MCF 10A (cell line): Measurements from ENCODE around the gene TBC1D4. TPM values are rescaled to one million over a fixed set of nuclear protein-coding genes. Genes with fewer than 3 reads are reported as not detected.
A peak's percentile ranks its signal among the peaks of the same experiment; 100 is the strongest.

Experiments
- BruUV-seq: library from RNA; stranded (reverse); fragments of 400-500 nt; replicated peaks from 2 replicates; lab custom pipeline; 2021; lab: Mats Ljungman, UMichigan
- CTCF ChIA-PET: fragments of 300-600 bp; sonication (Branson Sonifier 250); formaldehyde crosslinking; extraction: SDS; loops from one replicate; lab custom pipeline; 2021; ENCODE audit warnings: antibody characterized with exemption, inconsistent platforms; lab: Yijun Ruan, JAX
- POLR2A ChIA-PET: fragments of 300-600, 350-650 bp; sonication (Branson Sonifier 250); formaldehyde crosslinking; extraction: SDS; loops from one replicate; lab custom pipeline; 2020; ENCODE audit warnings: antibody characterized with exemption, inconsistent platforms; lab: Yijun Ruan, JAX
- DNase-seq: peaks from one replicate; pipeline ENCODE4 v3.0.0-alpha.2; 2018; ENCODE audit not compliant: unreplicated experiment
- H3K27ac Mint-ChIP-seq: one replicate; pipeline ENCODE4 v1.8.0; 2022; ENCODE audit warnings: mild to moderate bottlenecking, low read depth, mixed read lengths; ENCODE audit not compliant: unreplicated experiment
- H3K27me3 Mint-ChIP-seq: one replicate; pipeline ENCODE4 v1.8.0; 2022; ENCODE audit warnings: mixed read lengths; ENCODE audit not compliant: insufficient read depth, unreplicated experiment
- H3K36me3 Mint-ChIP-seq: one replicate; pipeline ENCODE4 v1.8.0; 2022; ENCODE audit warnings: mild to moderate bottlenecking, moderate library complexity, mixed read lengths; ENCODE audit not compliant: insufficient read depth, unreplicated experiment
- H3K4me1 Mint-ChIP-seq: one replicate; pipeline ENCODE4 v1.8.0; 2022; ENCODE audit warnings: mixed read lengths; ENCODE audit not compliant: insufficient read depth, unreplicated experiment
- H3K4me3 Mint-ChIP-seq: one replicate; pipeline ENCODE4 v1.8.0; 2022; ENCODE audit warnings: mild to moderate bottlenecking, moderate library complexity, mixed read lengths; ENCODE audit not compliant: unreplicated experiment
- H3K9me3 Mint-ChIP-seq: one replicate; pipeline ENCODE4 v1.8.0; 2022; ENCODE audit warnings: mixed read lengths; ENCODE audit not compliant: unreplicated experiment
- CTCF ChIP-seq: fragments of 200-600 bp; IDR thresholded peaks from one replicate; pipeline ENCODE4 v1.8.0; 2022; ENCODE audit warnings: antibody characterized with exemption, mild to moderate bottlenecking; ENCODE audit not compliant: unreplicated experiment
- intact Hi-C: fragments of 100-400 bp; cut with micrococcal nuclease; formaldehyde crosslinking; loops from 2 replicates; pipeline ENCODE4 v1.14.1; 2022
- total RNA-seq: library from RNA; stranded (reverse); gene quantifications from 2 replicates; pipeline ENCODE4 v1.2.3, GENCODE V29; 2022

The TBC1D4 gene
- total RNA-seq, 1 experiment from 2014 or later, result 9.3 TPM

- Mint-ChIP-seq H3K36me3 (peaks cover 7% of the 10 kb centered on the region), H3K27me3 (no peaks in the 10 kb centered on the region), H3K27ac (no peak overlapping the region), H3K4me1 (peaks cover 14% of the 10 kb centered on the region), H3K4me3 (no peak overlapping the region), H3K9me3 (no peaks in the 10 kb centered on the region)
- ChIA-PET CTCF (no interaction called here), POLR2A (no interaction called here)
- no TSS peak for BruUV-seq
- intact Hi-C loops, result no loop called here
- no peak for TF ChIP-seq CTCF
- DNase-seq, result no peak
These were observed 148.9 kb downstream of the TBC1D4 start for GRCh38 chr13:75333103-75333502.

- Mint-ChIP-seq H3K9me3 (no peaks in the 10 kb centered on the region), H3K4me1 (peaks cover 14% of the 10 kb centered on the region), H3K4me3 (no peak overlapping the region), H3K36me3 (peaks cover 7% of the 10 kb centered on the region), H3K27ac (no peak overlapping the region), H3K27me3 (no peaks in the 10 kb centered on the region)
- BruUV-seq, result no TSS peak
- ChIA-PET CTCF (interaction anchor here (0.7 to 2.2 kb wide), 6 partner anchors 25 to 1604 kb away, joined by 4 to 8 read pairs (median 4); partner anchors contain the start of gene TBC1D4), POLR2A (interaction anchor here (1.0 kb wide), 1 partner anchor 1200 kb away, joined by 3 read pairs; no protein-coding TSS in a partner anchor)
- intact Hi-C loops, result no loop called here
- DNase-seq, result no peak
- TF ChIP-seq CTCF, result no peak
These were observed 150.1 kb downstream of the TBC1D4 start for GRCh38 chr13:75331792-75332349.

- TF ChIP-seq CTCF, result no peak
- intact Hi-C loops, result no loop called here
- Mint-ChIP-seq H3K4me1 (peaks cover 14% of the 10 kb centered on the region), H3K9me3 (no peaks in the 10 kb centered on the region), H3K4me3 (no peak overlapping the region), H3K27ac (no peak overlapping the region), H3K36me3 (no peaks in the 10 kb centered on the region), H3K27me3 (no peaks in the 10 kb centered on the region)
- POLR2A ChIA-PET, result interaction anchor here (1.0 to 1.4 kb wide), 3 partner anchors 41 to 220 kb away, joined by 3 read pairs; partner anchors contain the start of gene COMMD6
- no peak for DNase-seq
- CTCF ChIA-PET, result interaction anchor here (0.6 to 2.2 kb wide), 9 partner anchors 9 to 656 kb away, joined by 3 to 8 read pairs (median 5); partner anchors contain the start of gene TBC1D4
- BruUV-seq, result no TSS peak
These were observed 151.2 kb downstream of the TBC1D4 start for GRCh38 chr13:75330770-75331169.

- ChIA-PET POLR2A (interaction anchor here (0.7 to 1.5 kb wide), 13 partner anchors 8 to 225 kb away, joined by 3 to 4 read pairs (median 3); partner anchors contain the start of gene COMMD6), CTCF (interaction anchor here (0.6 to 1.3 kb wide), 3 partner anchors 23 to 38 kb away, joined by 3 to 6 read pairs (median 3); no protein-coding TSS in a partner anchor)
- peak overlapping the region; percentile 77 for H3K27ac Mint-ChIP-seq
- no peaks in the 10 kb centered on the region for H3K36me3 Mint-ChIP-seq
- DNase-seq, result peak; percentile 71
- no peak overlapping the region for H3K4me3 Mint-ChIP-seq
- peaks cover 14% of the 10 kb centered on the region for H3K4me1 Mint-ChIP-seq
- H3K27me3 Mint-ChIP-seq, result no peaks in the 10 kb centered on the region
- H3K9me3 Mint-ChIP-seq, result no peaks in the 10 kb centered on the region
- no TSS peak for BruUV-seq
- intact Hi-C loops, result no loop called here
- no peak for TF ChIP-seq CTCF
These were observed 152.2 kb downstream of the TBC1D4 start for GRCh38 chr13:75329723-75330122.
